NCI-H2107 treated with DMSO at 0.1 percent for 48 hours (cell line): ENCODE data around the gene LARGE1.

Experiments
- DNase-seq: peaks from one replicate; lab custom pipeline; 2025; ENCODE audit not compliant: unreplicated experiment; lab: John Stamatoyannopoulos, UW

The LARGE1 gene

DNA sequence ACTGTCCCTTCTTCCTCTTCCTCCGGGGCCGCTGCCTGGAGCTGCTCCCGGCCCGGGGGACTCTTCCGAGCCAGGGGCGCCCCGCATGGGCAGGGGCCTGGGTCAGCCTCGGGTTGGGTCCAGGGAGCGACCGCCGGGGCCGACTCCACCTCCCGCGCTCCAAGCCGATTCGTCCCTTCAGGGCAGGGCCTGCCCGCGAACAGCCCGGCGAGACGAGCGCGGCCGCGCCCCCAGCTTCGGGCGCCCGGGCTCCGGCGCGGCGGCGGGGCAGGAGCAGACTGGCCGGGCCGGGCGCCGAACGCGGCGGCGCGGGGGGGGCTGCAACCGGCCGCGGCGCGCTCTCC, at the start of gene LARGE1:
Gene LARGE1 (minus strand): TSS at position 280 of the 344 bp plus-strand sequence.
- no peak for DNase-seq

- no peak for DNase-seq
These were observed 48.8 kb upstream of the LARGE1 start for GRCh38 chr22:33969045-33969444.

GRCh38 chr22:33964121-33964520, 43.8 kb upstream of the LARGE1 start:
- no peak for DNase-seq

DNA sequence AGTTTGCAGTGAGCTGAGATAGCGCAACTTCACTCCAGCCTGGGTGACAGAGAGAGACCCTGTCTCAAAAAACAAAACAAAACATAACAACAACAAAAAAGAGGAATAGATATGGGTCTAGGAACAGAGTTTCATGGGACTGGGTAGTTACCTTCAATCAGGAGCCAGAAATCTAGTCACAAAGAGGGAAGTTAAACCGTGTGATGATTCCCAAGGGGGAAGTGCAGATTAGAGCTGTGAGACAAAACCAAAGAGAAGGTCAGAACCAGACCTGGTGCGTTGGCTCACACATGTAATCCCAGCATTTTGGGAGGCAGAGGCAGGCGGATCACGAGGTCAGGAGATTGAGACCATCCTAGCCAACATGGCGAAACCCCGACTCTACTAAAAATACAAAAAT, 42.1 kb upstream of the LARGE1 start:
- no peak for DNase-seq

- DNase-seq, result no peak
These were observed 38.5 kb upstream of the LARGE1 start for GRCh38 chr22:33958741-33959140.

GRCh38 chr22:33957086-33957485, 36.8 kb upstream of the LARGE1 start:
- no peak for DNase-seq

DNA sequence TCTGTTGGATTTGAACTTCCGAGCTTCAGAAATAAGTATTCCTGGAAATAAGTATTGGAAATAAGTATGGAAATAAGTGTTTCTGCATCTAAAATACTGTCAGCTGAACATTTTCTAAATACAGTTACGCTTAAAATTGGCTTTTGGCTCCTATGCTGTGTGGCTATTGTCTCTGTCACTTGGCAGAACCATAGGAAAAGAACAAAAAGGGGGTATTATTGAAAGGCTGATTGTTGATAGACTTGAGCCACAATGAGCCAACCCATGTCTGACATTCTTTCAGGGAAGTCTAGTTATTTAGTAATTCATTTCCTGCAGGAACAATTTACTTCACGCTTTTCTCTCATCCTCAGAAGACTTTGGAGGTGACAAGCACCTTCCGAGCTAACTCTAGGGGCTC, 32.5 kb upstream of the LARGE1 start:
- no peak for DNase-seq

- no peak for DNase-seq
These were observed 20.5 kb upstream of the LARGE1 start for GRCh38 chr22:33940741-33941140.

DNA sequence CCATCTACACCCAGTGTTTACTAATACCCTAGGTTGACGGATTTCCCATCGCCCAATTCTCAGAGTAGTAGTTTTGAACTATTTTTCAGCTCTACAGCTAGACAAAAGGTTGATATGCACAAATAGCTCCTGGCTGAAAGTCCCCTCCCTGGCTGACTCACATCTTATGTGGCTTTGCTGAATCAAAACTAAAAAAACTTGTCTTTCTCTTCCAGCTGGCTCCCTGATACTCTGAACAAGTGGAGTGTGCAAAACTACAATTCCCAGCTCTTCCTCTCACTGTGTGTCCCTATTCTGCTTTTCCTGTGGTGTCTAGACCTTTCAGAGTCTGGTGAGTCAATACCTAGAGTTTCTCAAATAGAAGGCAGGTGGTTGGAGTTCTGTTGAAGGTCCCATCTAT, 12.7 kb upstream of the LARGE1 start:
- no peak for DNase-seq

GRCh38 chr22:33931406-33931805, 11.1 kb upstream of the LARGE1 start:
- no peak for DNase-seq

- no peak for DNase-seq
These were observed 7.5 kb upstream of the LARGE1 start for GRCh38 chr22:33927752-33928151.

- DNase-seq, result no peak
These were observed 4.9 kb upstream of the LARGE1 start for GRCh38 chr22:33925194-33925593.

DNA sequence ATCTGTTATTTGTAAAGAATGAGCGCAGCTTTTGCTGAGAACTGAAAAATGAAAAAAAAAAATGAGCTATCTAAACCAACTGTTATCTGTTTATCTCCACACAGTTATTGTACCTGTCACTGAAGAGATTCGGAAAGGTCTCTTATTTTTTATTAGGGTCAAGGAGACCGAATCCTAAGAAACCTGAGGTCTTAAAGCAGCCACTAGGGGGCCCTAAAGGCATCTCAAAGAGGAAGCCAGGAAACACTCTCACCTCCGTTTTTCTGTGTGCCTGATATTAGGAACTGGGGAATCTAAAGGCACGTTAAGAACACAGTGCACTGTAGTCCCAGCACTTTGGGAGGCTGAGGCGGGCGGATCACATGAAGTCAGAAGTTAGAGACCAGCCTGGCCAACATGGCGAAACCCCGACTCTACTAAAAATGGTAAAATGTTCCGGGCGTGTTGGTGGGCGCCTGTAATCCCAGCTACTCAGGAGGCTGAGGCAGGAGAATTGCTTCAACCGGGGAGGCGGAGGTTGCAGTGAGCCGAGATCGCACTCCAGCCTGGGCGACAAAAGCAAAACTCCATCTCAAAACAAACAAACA, 3.5 kb upstream of the LARGE1 start:
- DNase-seq, result peak; percentile 18

- DNase-seq, result no peak
These were observed 2.8 kb upstream of the LARGE1 start for GRCh38 chr22:33923033-33923432.

- DNase-seq, result no peak
These were observed 2.0 kb upstream of the LARGE1 start for GRCh38 chr22:33922349-33922681.

DNA sequence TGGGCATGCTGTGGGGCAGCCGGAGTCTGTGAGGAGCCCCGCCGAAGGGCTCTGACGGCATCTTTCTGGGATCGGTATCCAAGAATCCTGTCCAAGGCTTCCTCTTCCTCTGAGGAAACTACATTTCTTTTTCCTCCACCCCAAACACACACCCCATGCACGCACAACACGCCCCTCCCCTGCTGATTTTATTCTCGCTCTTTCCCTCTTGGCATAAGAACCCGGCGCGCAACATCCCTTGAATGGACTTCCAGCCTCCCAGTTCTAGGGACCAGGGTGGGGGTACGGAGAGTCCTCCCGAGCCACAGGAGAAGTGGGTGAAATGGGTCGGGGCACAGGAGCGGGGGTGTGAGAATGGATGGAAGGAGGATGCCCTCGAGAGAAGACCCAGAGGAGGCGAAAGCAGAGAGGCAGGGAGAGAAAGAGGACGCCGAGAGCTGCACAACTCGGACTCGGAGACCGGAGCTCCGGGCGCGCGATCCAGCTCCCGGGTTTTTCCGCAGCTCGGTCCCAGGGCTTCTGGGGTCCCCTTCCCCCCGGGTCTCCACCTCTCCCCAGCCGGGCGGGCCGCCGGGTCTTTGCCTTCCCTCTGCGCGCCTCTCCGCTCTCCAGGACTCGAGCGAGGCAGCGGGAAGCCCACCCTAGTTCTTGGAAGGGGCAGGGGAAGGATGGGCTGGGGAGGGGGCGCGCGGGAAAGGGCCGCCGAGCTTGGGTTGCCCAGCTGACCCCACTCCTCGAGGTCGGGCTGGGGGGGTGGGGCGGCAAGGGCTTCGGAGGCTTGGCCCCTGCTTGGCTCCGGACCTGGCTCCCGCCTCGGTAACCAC, 1.5 kb upstream of the LARGE1 start:
- no peak for DNase-seq

DNA sequence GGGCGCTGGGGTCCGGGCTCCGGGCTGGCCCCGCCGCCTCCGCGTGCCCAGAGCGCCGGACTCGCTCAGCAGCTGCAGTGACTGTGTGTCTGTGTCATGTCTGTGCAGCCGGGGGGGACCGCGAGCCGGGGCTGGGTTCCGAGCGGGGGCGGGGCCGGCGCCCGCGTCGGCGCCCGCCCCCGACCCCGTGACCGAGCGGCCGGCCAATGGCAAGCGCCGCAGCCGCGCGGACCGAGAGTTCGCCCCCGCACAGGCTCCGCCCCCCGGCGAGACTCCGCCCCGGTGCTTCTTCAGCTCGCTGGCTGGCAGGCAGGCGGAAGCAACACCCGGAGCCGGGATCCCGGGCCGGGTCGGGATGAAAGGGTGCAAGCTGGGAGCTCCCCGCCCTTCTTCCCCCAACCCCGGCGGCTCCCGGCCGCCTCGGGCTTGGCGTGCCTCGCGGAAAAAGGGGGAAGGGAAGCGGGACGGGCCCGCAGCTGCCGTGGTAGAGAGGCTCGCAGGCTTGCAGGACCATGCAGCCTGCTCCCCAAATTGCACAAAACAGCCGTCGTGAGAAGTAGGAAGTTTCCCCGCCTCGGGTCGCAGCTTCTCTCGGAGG, 750 bp upstream of the LARGE1 start:
- peak; percentile 58 for DNase-seq

- DNase-seq, result no peak
These were observed 682 bp downstream of the LARGE1 start for GRCh38 chr22:33919391-33920196.

- DNase-seq, result no peak
These were observed 1.5 kb downstream of the LARGE1 start for GRCh38 chr22:33918676-33919365.

- no peak for DNase-seq
These were observed 2.4 kb downstream of the LARGE1 start for GRCh38 chr22:33917744-33918406.

- DNase-seq, result no peak
These were observed 5.6 kb downstream of the LARGE1 start for GRCh38 chr22:33914699-33915098.
